ENCODE results near the gene DHRS3.

Gene DHRS3

GRCh38 chr1:12600880-12601633 lies 17.0 kb downstream of the DHRS3 start:
- Histone ChIP-seq H3K36me3 (replicated peaks in 1 of 2; ENCODE audit: control insufficient read depth in 2 of 2, insufficient read depth in 2 of 2, low read length in 2 of 2) (no peaks in the 10 kb centered on the region), H3K4me2 (ENCODE audit: insufficient read depth, low read length, poor library complexity, severe bottlenecking) (no peak overlapping the region), H4K91ac (ENCODE audit: low read depth, low read length, poor library complexity) (no peak overlapping the region), H3K18ac (ENCODE audit: low read length) (peak overlapping the region; percentile 5), H3K79me1 (ENCODE audit: low read depth, low read length) (no peaks in the 10 kb centered on the region), H3K4me3 (ENCODE audit: low read length in 2 of 2) (no peak overlapping the region), H3K27ac (replicated peaks; ENCODE audit: low read length) (no peak overlapping the region), H2BK15ac (ENCODE audit: low read length) (no peak overlapping the region), H3K9me3 (replicated peaks in 1 of 2; ENCODE audit: control insufficient read depth in 2 of 2, insufficient read depth in 1 of 2, low read depth in 1 of 2, low read length in 2 of 2) (no peaks in the 10 kb centered on the region), H3K9ac (ENCODE audit: low read depth, low read length, poor library complexity) (no peak overlapping the region), H3K4ac (ENCODE audit: low read length) (no peak overlapping the region), H2BK12ac (ENCODE audit: low read length) (peak overlapping the region; percentile 25), H2BK120ac (ENCODE audit: low read depth, low read length) (no peak overlapping the region), H2AFZ (ENCODE audit: low read length) (no peak overlapping the region), H2BK5ac (ENCODE audit: low read length) (no peak overlapping the region), H4K8ac (ENCODE audit: low read depth, low read length) (no peak overlapping the region), H3K27me3 (ENCODE audit: control insufficient read depth in 3 of 3, insufficient read depth in 3 of 3, low read depth in 1 of 3, low read length in 3 of 3) (peaks cover 0 to 20% (median 6%) of the 10 kb centered on the region in 3 experiments), H3K4me1 (ENCODE audit: control insufficient read depth in 2 of 2, insufficient read depth in 1 of 2, low read depth in 1 of 2, low read length in 2 of 2) (peaks cover 6 to 16% of the 10 kb centered on the region in 2 donors), H2AK5ac (ENCODE audit: low read depth, low read length) (no peak overlapping the region), H3K23ac (ENCODE audit: low read depth, low read length, poor library complexity) (no peak overlapping the region), H3K14ac (ENCODE audit: low read length) (no peak overlapping the region)
- no peak for DNase-seq (ENCODE audit: low spot score)
- no CpG with 5 or more reads among the region's 9 CpGs for WGBS, 2 donors (ENCODE audit: extremely low coverage in 2 of 2, insufficient read length in 2 of 2, insufficient replicate concordance in 1 of 2)

DNA sequence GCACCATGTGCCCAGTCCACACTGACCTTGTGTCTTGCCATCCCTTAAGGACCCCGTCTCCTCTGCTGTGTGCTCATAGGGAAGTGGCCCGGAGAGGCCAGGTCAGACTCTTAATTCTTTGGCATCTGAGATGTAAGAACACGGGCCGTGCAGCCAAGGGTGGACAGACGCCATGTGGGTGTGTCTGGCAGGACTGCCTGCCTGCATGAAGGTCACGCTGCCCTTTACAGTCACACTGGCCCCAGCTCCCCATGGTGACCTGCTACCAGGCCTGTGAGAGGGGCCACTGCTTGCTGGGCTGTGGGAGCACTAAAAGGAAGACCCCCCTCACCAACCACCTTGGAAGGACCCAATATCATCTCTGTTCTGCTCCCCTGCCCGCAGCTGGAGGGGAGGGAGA lies 17.7 kb downstream of the DHRS3 start:
- H4K91ac ChIP-seq (ENCODE audit: low read depth, low read length, poor library complexity) = no peak overlapping the region
- H3K14ac ChIP-seq (ENCODE audit: low read length) = peak overlapping the region; percentile 63
- peak overlapping the region; percentile 80 for H3K18ac ChIP-seq (ENCODE audit: low read length)
- H3K79me1 ChIP-seq (ENCODE audit: low read depth, low read length) = no peaks in the 10 kb centered on the region
- H3K4ac ChIP-seq (ENCODE audit: low read length) = no peak overlapping the region
- no peak overlapping the region for H2BK12ac ChIP-seq (ENCODE audit: low read length)
- H3K4me1 ChIP-seq (ENCODE audit: control insufficient read depth in 2 of 2, insufficient read depth in 1 of 2, low read depth in 1 of 2, low read length in 2 of 2) = peaks cover 6 to 18% of the 10 kb centered on the region in 2 donors
- H3K9ac ChIP-seq (ENCODE audit: low read depth, low read length, poor library complexity) = peak overlapping the region; percentile 12
- no peak overlapping the region for H3K27ac ChIP-seq (replicated peaks; ENCODE audit: low read length)
- peaks cover 0 to 25% (median 9%) of the 10 kb centered on the region in 3 experiments for H3K27me3 ChIP-seq (ENCODE audit: control insufficient read depth in 3 of 3, insufficient read depth in 3 of 3, low read depth in 1 of 3, low read length in 3 of 3)
- DNase-seq (ENCODE audit: low spot score) = no peak
- no peak overlapping the region for H4K8ac ChIP-seq (ENCODE audit: low read depth, low read length)
- H3K23ac ChIP-seq (ENCODE audit: low read depth, low read length, poor library complexity) = peak overlapping the region; percentile 20
- H3K4me2 ChIP-seq (ENCODE audit: insufficient read depth, low read length, poor library complexity, severe bottlenecking) = no peak overlapping the region
- no peaks in the 10 kb centered on the region for H3K36me3 ChIP-seq (replicated peaks in 1 of 2; ENCODE audit: control insufficient read depth in 2 of 2, insufficient read depth in 2 of 2, low read length in 2 of 2)
- H3K4me3 ChIP-seq (ENCODE audit: low read length in 2 of 2) = no peak overlapping the region
- WGBS, 2 donors (ENCODE audit: extremely low coverage in 2 of 2, insufficient read length in 2 of 2, insufficient replicate concordance in 1 of 2) = no CpG with 5 or more reads among the region's 7 CpGs
- H2BK5ac ChIP-seq (ENCODE audit: low read length) = no peak overlapping the region
- no peak overlapping the region for H2BK120ac ChIP-seq (ENCODE audit: low read depth, low read length)
- H2AK5ac ChIP-seq (ENCODE audit: low read depth, low read length) = peak overlapping the region; percentile 11
- H3K9me3 ChIP-seq (replicated peaks in 1 of 2; ENCODE audit: control insufficient read depth in 2 of 2, insufficient read depth in 1 of 2, low read depth in 1 of 2, low read length in 2 of 2) = no peaks in the 10 kb centered on the region
- H2BK15ac ChIP-seq (ENCODE audit: low read length) = peak overlapping the region; percentile 82
- no peak overlapping the region for H2AFZ ChIP-seq (ENCODE audit: low read length)

DNA sequence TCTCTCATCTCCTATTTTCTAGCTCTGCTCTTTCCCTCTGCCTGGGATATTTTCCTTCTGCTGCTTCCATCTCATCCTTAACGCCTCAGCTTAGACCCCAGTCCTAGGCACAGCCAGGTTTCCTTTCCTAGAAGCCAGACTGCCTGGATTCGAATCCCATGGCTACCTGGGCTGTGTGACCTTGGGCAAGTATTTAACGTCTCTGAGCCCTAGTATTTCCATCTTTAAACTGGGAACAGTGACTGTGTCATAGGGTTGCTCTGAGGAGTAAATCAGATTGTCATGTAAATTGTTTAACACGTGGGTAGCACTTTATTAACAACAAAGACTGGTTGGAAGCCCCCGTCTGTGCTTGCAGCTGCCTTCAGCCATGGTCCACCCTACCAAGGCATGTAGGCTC lies 18.4 kb downstream of the DHRS3 start:
- no CpG with 5 or more reads among the region's 5 CpGs for WGBS, 2 donors (ENCODE audit: extremely low coverage in 2 of 2, insufficient read length in 2 of 2, insufficient replicate concordance in 1 of 2)
- H3K18ac ChIP-seq (ENCODE audit: low read length) = no peak overlapping the region
- H3K4ac ChIP-seq (ENCODE audit: low read length) = no peak overlapping the region
- H2AK5ac ChIP-seq (ENCODE audit: low read depth, low read length) = peak overlapping the region; percentile 11
- peaks cover 9 to 18% of the 10 kb centered on the region in 2 donors for H3K4me1 ChIP-seq (ENCODE audit: control insufficient read depth in 2 of 2, insufficient read depth in 1 of 2, low read depth in 1 of 2, low read length in 2 of 2)
- H3K9me3 ChIP-seq (replicated peaks in 1 of 2; ENCODE audit: control insufficient read depth in 2 of 2, insufficient read depth in 1 of 2, low read depth in 1 of 2, low read length in 2 of 2) = no peaks in the 10 kb centered on the region
- peak overlapping the region; percentile 42 for H2BK15ac ChIP-seq (ENCODE audit: low read length)
- no peak overlapping the region for H4K91ac ChIP-seq (ENCODE audit: low read depth, low read length, poor library complexity)
- H3K36me3 ChIP-seq (replicated peaks in 1 of 2; ENCODE audit: control insufficient read depth in 2 of 2, insufficient read depth in 2 of 2, low read length in 2 of 2) = no peaks in the 10 kb centered on the region
- no peak overlapping the region for H3K14ac ChIP-seq (ENCODE audit: low read length)
- no peak overlapping the region for H3K23ac ChIP-seq (ENCODE audit: low read depth, low read length, poor library complexity)
- H3K79me1 ChIP-seq (ENCODE audit: low read depth, low read length) = no peaks in the 10 kb centered on the region
- no peak overlapping the region for H2BK5ac ChIP-seq (ENCODE audit: low read length)
- no peak overlapping the region for H2BK12ac ChIP-seq (ENCODE audit: low read length)
- DNase-seq (ENCODE audit: low spot score) = no peak
- no peak overlapping the region for H3K4me2 ChIP-seq (ENCODE audit: insufficient read depth, low read length, poor library complexity, severe bottlenecking)
- H4K8ac ChIP-seq (ENCODE audit: low read depth, low read length) = no peak overlapping the region
- no peak overlapping the region for H3K4me3 ChIP-seq (ENCODE audit: low read length in 2 of 2)
- H2BK120ac ChIP-seq (ENCODE audit: low read depth, low read length) = no peak overlapping the region
- no peak overlapping the region for H3K27ac ChIP-seq (replicated peaks; ENCODE audit: low read length)
- peaks cover 0 to 30% (median 13%) of the 10 kb centered on the region in 3 experiments for H3K27me3 ChIP-seq (ENCODE audit: control insufficient read depth in 3 of 3, insufficient read depth in 3 of 3, low read depth in 1 of 3, low read length in 3 of 3)
- no peak overlapping the region for H2AFZ ChIP-seq (ENCODE audit: low read length)
- H3K9ac ChIP-seq (ENCODE audit: low read depth, low read length, poor library complexity) = no peak overlapping the region

DNA sequence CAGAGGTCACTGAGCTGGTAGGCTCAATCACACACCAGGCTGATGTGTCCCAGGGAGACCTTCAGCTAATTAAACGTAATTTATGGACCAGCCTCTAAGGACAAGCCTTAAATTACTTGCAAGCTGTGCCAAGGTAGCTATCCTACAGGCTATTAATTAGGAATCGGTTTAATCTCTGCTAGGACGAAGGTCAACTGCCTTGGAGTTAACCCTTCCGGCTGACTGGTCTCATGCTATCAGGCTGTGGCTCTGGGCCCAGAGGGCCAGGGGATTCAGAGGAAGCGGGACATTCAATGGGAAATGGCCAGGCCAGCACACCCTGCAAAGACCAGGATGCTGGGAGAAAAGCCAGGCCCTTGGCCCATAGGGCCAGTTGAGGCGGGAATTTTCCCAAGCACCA lies 19.0 kb downstream of the DHRS3 start:
- Histone ChIP-seq H2BK5ac (ENCODE audit: low read length) (no peak overlapping the region), H3K4me3 (ENCODE audit: low read length in 2 of 2) (no peak overlapping the region), H3K23ac (ENCODE audit: low read depth, low read length, poor library complexity) (no peak overlapping the region), H3K79me1 (ENCODE audit: low read depth, low read length) (no peaks in the 10 kb centered on the region), H3K9me3 (replicated peaks in 1 of 2; ENCODE audit: control insufficient read depth in 2 of 2, insufficient read depth in 1 of 2, low read depth in 1 of 2, low read length in 2 of 2) (no peaks in the 10 kb centered on the region), H2AK5ac (ENCODE audit: low read depth, low read length) (no peak overlapping the region), H3K18ac (ENCODE audit: low read length) (no peak overlapping the region), H3K27me3 (ENCODE audit: control insufficient read depth in 3 of 3, insufficient read depth in 3 of 3, low read depth in 1 of 3, low read length in 3 of 3) (peaks cover 0 to 37% (median 18%) of the 10 kb centered on the region in 3 experiments), H3K4me2 (ENCODE audit: insufficient read depth, low read length, poor library complexity, severe bottlenecking) (no peak overlapping the region), H4K91ac (ENCODE audit: low read depth, low read length, poor library complexity) (no peak overlapping the region), H2AFZ (ENCODE audit: low read length) (no peak overlapping the region), H2BK120ac (ENCODE audit: low read depth, low read length) (no peak overlapping the region), H2BK12ac (ENCODE audit: low read length) (no peak overlapping the region), H3K9ac (ENCODE audit: low read depth, low read length, poor library complexity) (no peak overlapping the region), H2BK15ac (ENCODE audit: low read length) (peak overlapping the region; percentile 42), H4K8ac (ENCODE audit: low read depth, low read length) (no peak overlapping the region), H3K4ac (ENCODE audit: low read length) (no peak overlapping the region), H3K14ac (ENCODE audit: low read length) (no peak overlapping the region), H3K4me1 (ENCODE audit: control insufficient read depth in 2 of 2, insufficient read depth in 1 of 2, low read depth in 1 of 2, low read length in 2 of 2) (peaks cover 7 to 18% of the 10 kb centered on the region in 2 donors), H3K36me3 (replicated peaks in 1 of 2; ENCODE audit: control insufficient read depth in 2 of 2, insufficient read depth in 2 of 2, low read length in 2 of 2) (no peaks in the 10 kb centered on the region), H3K27ac (replicated peaks; ENCODE audit: low read length) (no peak overlapping the region)
- WGBS, 2 donors (ENCODE audit: extremely low coverage in 2 of 2, insufficient read length in 2 of 2, insufficient replicate concordance in 1 of 2) = no CpG with 5 or more reads among the region's 6 CpGs
- no peak for DNase-seq (ENCODE audit: low spot score)

Measured in neuronal stem cell (in vitro differentiated cells).